A549 (cell line): Measurements from ENCODE around the gene ABCC5. TPM values are rescaled to one million over a fixed set of nuclear protein-coding genes. Genes with fewer than 3 reads are reported as not detected.
A peak's percentile ranks its signal among the peaks of the same experiment; 100 is the strongest.

ENCODE experiments used
- ATAC-seq, 2 experiments: fragments of 200-7000 bp in 1 of 2; fragments of >200 bp in 1 of 2; cut with Nextera tagmentation in 1 of 2; cut with Tn5 transposase in 1 of 2; 3 replicates each; pipeline versions ENCODE4 v1.8.0 to v1.9.1; 2018 to 2020; ENCODE audit warnings: mild to moderate bottlenecking in 1 of 2, moderate library complexity in 1 of 2
- CTCF ChIA-PET: fragments of 300-600 bp; sonication (Branson Sonifier 250); formaldehyde crosslinking; extraction: SDS; loops from one replicate; lab custom pipeline; 2021; ENCODE audit warnings: antibody characterized with exemption, inconsistent platforms; lab: Yijun Ruan, JAX
- POLR2A ChIA-PET: fragments of 350-600 bp; formaldehyde crosslinking; extraction: SDS; loops from one replicate; lab custom pipeline; 2021; ENCODE audit warnings: antibody characterized with exemption, inconsistent platforms; lab: Yijun Ruan, JAX
- DNase-seq, 2 experiments: peaks; one replicate each; pipeline versions ENCODE4 v3.0.0 to v3.0.0-alpha.2; 2011 to 2016; ENCODE audit warnings: low read depth in 1 of 2, low spot score in 1 of 2
- FAIRE-seq: peaks from 2 replicates; lab custom pipeline; 2011; peaks lifted over from hg19 to GRCh38; lab: Jason Lieb, UNC
- H3K27ac ChIP-seq, 2 experiments: fragments of >200 bp; sonication (Bioruptor Twin); formaldehyde crosslinking; 3 replicates each; pipeline ENCODE4 v1.5.1; 2016 to 2017
- H3K4me1 ChIP-seq: fragments of >200 bp; sonication (Bioruptor Twin); formaldehyde crosslinking; 3 replicates; pipeline ENCODE4 v1.6.1; 2016
- H3K4me2 ChIP-seq: fragments of >200 bp; sonication (Bioruptor Twin); formaldehyde crosslinking; 3 replicates; pipeline ENCODE4 v1.6.1; 2016
- H3K4me3 ChIP-seq: fragments of >200 bp; sonication (Bioruptor Twin); formaldehyde crosslinking; 3 replicates; pipeline ENCODE4 v1.5.1; 2016
- H3K9me3 ChIP-seq: fragments of >200 bp; sonication (Bioruptor Twin); formaldehyde crosslinking; 3 replicates; pipeline ENCODE4 v1.6.1; 2016
- ATOH8 ChIP-seq: fragments of 250-450 bp; sonication (Bioruptor Pico); IDR thresholded peaks from 2 replicates; pipeline ENCODE4 v1.5.0; 2020; ENCODE audit warnings: low read depth, mild to moderate bottlenecking, moderate library complexity
- BCL3 ChIP-seq: fragments of >200 bp; sonication (Bioruptor Twin); formaldehyde crosslinking; IDR thresholded peaks from 3 replicates; pipeline ENCODE4 v1.6.1; 2016
- CBX8 ChIP-seq: fragments of 200-600 bp; sonication (generic); IDR thresholded peaks from 2 replicates; pipeline ENCODE4 v1.6.1; 2016
- CHD2 ChIP-seq: fragments of 150-350 bp; IDR thresholded peaks from 2 replicates; pipeline ENCODE4 v1.6.1; 2014; ENCODE audit warnings: low read length; ENCODE audit not compliant: partially characterized antibody
- CTCF ChIP-seq: fragments of >200 bp; sonication (Bioruptor Twin); formaldehyde crosslinking; IDR thresholded peaks from 3 replicates; pipeline ENCODE4 v1.5.1; 2016
- EHF ChIP-seq: fragments of 250-450 bp; sonication (Bioruptor Pico); IDR thresholded peaks from 2 replicates; pipeline ENCODE4 v1.5.0; 2020; ENCODE audit warnings: mild to moderate bottlenecking
- ELK1 ChIP-seq: fragments of 150-350 bp; IDR thresholded peaks from 2 replicates; pipeline ENCODE4 v1.6.1; 2014; ENCODE audit warnings: low read depth, mild to moderate bottlenecking, low read length
- ESRRA ChIP-seq: fragments of 150-350 bp; IDR thresholded peaks from 2 replicates; pipeline ENCODE4 v1.6.1; 2014; ENCODE audit warnings: mild to moderate bottlenecking, low read length, borderline replicate concordance
- FOSB ChIP-seq: fragments of 250-450 bp; sonication (Bioruptor Pico); IDR thresholded peaks from 2 replicates; pipeline ENCODE4 v1.5.0; 2020; ENCODE audit warnings: mild to moderate bottlenecking, moderate library complexity
- FOSL2 ChIP-seq, 2 experiments: fragments of 450-650 bp in 1 of 2; fragments of >200 bp in 1 of 2; sonication (Bioruptor Twin) in 1 of 2; formaldehyde crosslinking; IDR thresholded peaks; 2 replicates each; pipeline versions ENCODE4 v1.5.0 to v1.6.1; 2016 to 2020; ENCODE audit warnings: mild to moderate bottlenecking in 1 of 2, moderate library complexity in 1 of 2
- FOXS1 ChIP-seq: fragments of 250-450 bp; sonication (Bioruptor Pico); IDR thresholded peaks from 2 replicates; pipeline ENCODE4 v1.5.0; 2020; ENCODE audit warnings: mild to moderate bottlenecking, moderate library complexity
- KDM5A ChIP-seq: fragments of 200-600 bp; sonication (generic); IDR thresholded peaks from 2 replicates; pipeline ENCODE4 v1.6.1; 2016; ENCODE audit warnings: antibody characterized with exemption, mild to moderate bottlenecking
- MAFK ChIP-seq: fragments of 450-650 bp; IDR thresholded peaks from 2 replicates; pipeline ENCODE4 v1.6.1; 2014; ENCODE audit not compliant: partially characterized antibody
- MYC ChIP-seq: IDR thresholded peaks from 2 replicates; pipeline ENCODE4 v1.6.1; 2012; ENCODE audit warnings: mild to moderate bottlenecking, inconsistent platforms, low read length, improper control_type of control experiment, borderline replicate concordance
- RAD21 ChIP-seq, 2 experiments: fragments of >200 bp in 1 of 2; sonication (Bioruptor Twin) in 1 of 2; formaldehyde crosslinking in 1 of 2; IDR thresholded peaks in 1 of 2; conservative IDR thresholded peaks in 1 of 2; 2 replicates in 1 of 2; 3 replicates in 1 of 2; pipeline ENCODE4 v1.6.1; 2012 to 2018; ENCODE audit warnings: inconsistent platforms in 1 of 2
- RNF2 ChIP-seq: fragments of 200-600 bp; sonication (generic); IDR thresholded peaks from 2 replicates; pipeline ENCODE4 v1.6.1; 2016; ENCODE audit warnings: low read depth, mild to moderate bottlenecking, antibody characterized with exemption, moderate library complexity, borderline replicate concordance
- USF2 ChIP-seq: fragments of 450-650 bp; IDR thresholded peaks from 2 replicates; pipeline ENCODE4 v1.6.1; 2014; ENCODE audit warnings: antibody characterized with exemption
- ZNF302 ChIP-seq: fragments of 250-450 bp; sonication (Bioruptor Pico); IDR thresholded peaks from 2 replicates; pipeline ENCODE4 v1.9.0; 2021; ENCODE audit warnings: inconsistent platforms, mild to moderate bottlenecking, moderate library complexity
- ZSCAN20 ChIP-seq: fragments of 250-450 bp; sonication (Bioruptor Pico); IDR thresholded peaks from 2 replicates; pipeline ENCODE4 v1.8.0; 2022; ENCODE audit warnings: mild to moderate bottlenecking, moderate library complexity
- WGBS: methylation state at CpG from one replicate; pipeline ENCODE4 v1.1.6; 2017; ENCODE audit errors: missing lambda C conversion rate; 5-methylcytosine and 5-hydroxymethylcytosine counted together
- polyA plus RNA-seq, 4 experiments: library from polyadenylated mRNA; depleted of rRNA in 3 of 4; stranded (reverse); fragments of >200 nt; fragmentation: RNase III in 1 of 4; extraction: RNeasy Plus Mini Kit Qiagen cat#74134 plus additional on column Dnase treatment in 1 of 4; gene quantifications; 2 replicates in 3 of 4; 3 replicates in 1 of 4; pipeline ENCODE4 v1.2.3, GENCODE V29; 2011 to 2017

The ABCC5 gene
- polyA plus RNA-seq, 2 of the 4 experiments (the other 2 are of a cell fraction), result 14.2 to 20.7 TPM

- DNase-seq (no peak), FAIRE-seq (no peak), ATAC-seq (no peak)
- Histone ChIP-seq H3K27ac (peak overlapping the region; percentile 89 to 98), H3K9me3 (no peaks in the 10 kb centered on the region), H3K4me1 (peaks cover 9% of the 10 kb centered on the region; the same call in 2 of the 3 replicates), H3K4me2 (peak overlapping the region; percentile 74), H3K4me3 (peak overlapping the region; percentile 93)
- ChIA-PET CTCF (interaction anchor here (0.8 to 1.7 kb wide), 26 partner anchors 11 to 249 kb away, joined by 3 to 25 read pairs (median 4); partner anchors contain the start of gene PARL), POLR2A (interaction anchor here (0.6 to 1.0 kb wide), 2 partner anchors 24 to 92 kb away, joined by 6 read pairs; no protein-coding TSS in a partner anchor)
- TF ChIP-seq FOSB, result no peak
- no peak for TF ChIP-seq CTCF
- no peak for TF ChIP-seq CBX8
- no peak for TF ChIP-seq KDM5A
- TF ChIP-seq ESRRA, result no peak
- no peak for TF ChIP-seq FOSL2 (IDR thresholded peaks at IDR 0.05)
- no peak for TF ChIP-seq FOSL2 (CRISPR knock-in tag; IDR thresholded peaks at IDR 0.05)
- TF ChIP-seq RAD21 (conservative IDR thresholded peaks at IDR 0.05 in 1 of 2, IDR thresholded peaks at IDR 0.05 in 1 of 2), result no peak
- no peak for TF ChIP-seq MYC
- no peak for TF ChIP-seq CHD2
- TF ChIP-seq USF2, result no peak
- no peak for TF ChIP-seq ZSCAN20 (CRISPR knock-in tag)
- TF ChIP-seq ZNF302 (CRISPR knock-in tag), result no peak
- no peak for TF ChIP-seq MAFK
- TF ChIP-seq ATOH8 (CRISPR knock-in tag), result no peak
- TF ChIP-seq RNF2, result no peak
- TF ChIP-seq BCL3, result no peak
- TF ChIP-seq ELK1, result no peak
- no peak for TF ChIP-seq EHF (CRISPR knock-in tag)
- TF ChIP-seq FOXS1 (CRISPR knock-in tag), result no peak
- 91% methylated on average over 21 of the region's 21 CpGs for WGBS
Measured at GRCh38 chr3:184018424-184018973, 815 bp upstream of the ABCC5 start.
